AG09309 (cell line): ENCODE data around the gene STXBP1.

Source experiments
- DNase-seq: peaks from one replicate; pipeline ENCODE4 v3.0.0-alpha.2; 2010; ENCODE audit warnings: low read depth
- H3K4me3 ChIP-seq: 2 replicates; pipeline ENCODE4 v1.5.1; 2011; ENCODE audit warnings: mild to moderate bottlenecking, low read depth, low read length, moderate library complexity; ENCODE audit not compliant: control insufficient read depth
- CTCF ChIP-seq: IDR thresholded peaks from 2 replicates; pipeline ENCODE4 v1.5.1; 2011; ENCODE audit warnings: mild to moderate bottlenecking, low read depth, low read length, inconsistent platforms; ENCODE audit not compliant: insufficient read depth, control insufficient read depth; ENCODE audit errors: missing control alignments

Gene STXBP1

DNA sequence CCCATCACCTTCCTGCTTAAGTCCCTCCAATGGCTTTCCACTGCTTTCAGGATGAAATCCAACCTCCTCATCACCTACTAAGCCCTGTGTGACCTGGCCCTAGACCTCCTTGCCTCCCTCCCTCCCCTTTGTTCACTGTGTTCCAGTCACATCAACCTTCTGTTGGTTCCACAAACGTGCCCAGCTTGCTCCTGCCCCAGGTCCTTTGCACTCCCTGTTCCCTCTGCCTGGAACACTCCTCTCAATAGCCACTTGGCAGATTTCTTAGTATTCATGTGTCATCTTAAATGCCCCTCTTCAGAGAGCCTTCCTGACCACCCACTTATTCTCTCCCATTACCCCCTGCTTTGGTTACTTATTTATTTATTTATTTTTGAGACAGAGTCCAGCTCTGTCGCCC is 24.1 kb upstream of the STXBP1 start:
- no peak for TF ChIP-seq CTCF
- DNase-seq = no peak

DNA sequence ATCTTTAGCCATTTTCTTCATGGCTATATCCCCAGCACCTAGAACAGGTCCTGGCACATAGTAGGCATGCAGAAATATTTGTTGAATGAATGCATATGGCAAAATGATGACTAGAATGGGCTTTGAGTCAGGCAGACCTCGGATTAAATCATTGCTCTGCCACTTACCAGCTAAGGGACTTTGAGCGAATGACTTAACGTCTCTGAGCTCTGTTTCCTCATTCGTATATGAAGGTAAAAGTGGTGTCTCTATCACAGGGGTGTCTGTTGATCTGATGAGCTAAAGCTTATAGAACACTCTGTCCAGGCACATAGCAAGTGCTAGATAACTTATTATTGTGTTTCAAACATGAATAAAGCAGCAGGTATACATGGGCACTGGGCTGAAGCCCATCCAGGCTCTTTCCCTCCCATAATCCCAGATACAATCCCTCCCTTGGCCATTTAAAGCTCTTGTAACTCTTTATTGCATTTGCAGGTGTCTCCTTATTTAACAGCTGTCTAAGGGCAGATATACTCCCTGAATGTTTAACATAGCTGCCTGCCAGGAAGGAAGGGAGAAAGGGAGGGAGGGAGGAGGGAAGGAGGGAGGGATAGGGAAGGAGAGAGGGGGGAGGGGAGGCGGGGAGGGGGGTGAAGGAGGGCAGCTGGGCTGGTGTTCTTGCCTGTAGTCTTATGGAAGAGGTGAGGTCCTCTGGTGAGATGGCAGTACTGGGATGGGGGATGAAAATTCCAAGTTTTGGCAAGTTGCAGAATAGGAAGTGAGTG is 23.2 kb upstream of the STXBP1 start:
- H3K4me3 ChIP-seq = no peak overlapping the region
- TF ChIP-seq CTCF = no peak
- no peak for DNase-seq

More for the DNA sequence above, 24.1 kb upstream of the STXBP1 start:
- H3K4me3 ChIP-seq = no peak overlapping the region

GRCh38 chr9:127589955-127590370 is 22.1 kb upstream of the STXBP1 start:
- DNase-seq = no peak
- peak; percentile 84 for TF ChIP-seq CTCF
- no peak overlapping the region for H3K4me3 ChIP-seq

DNA sequence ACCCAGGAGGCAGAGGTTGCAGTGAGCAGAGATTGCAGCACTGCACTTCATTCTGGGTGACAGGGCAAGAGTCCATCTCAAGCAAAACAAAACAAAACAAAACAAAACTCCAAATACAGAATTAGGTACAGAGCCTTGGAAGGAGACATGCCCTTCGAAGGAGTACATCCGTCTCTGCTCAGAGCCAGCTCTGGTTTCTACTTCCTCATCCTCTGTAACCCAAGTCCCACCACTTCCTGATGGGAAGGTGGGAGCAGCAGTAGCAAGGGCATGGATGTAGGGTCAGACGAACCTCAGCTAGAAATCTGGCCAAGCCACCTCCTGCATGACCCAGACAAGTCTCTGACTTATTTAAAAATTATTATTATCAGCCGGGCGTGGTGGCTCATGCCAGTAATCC is 16.5 kb upstream of the STXBP1 start:
- DNase-seq = no peak

DNA sequence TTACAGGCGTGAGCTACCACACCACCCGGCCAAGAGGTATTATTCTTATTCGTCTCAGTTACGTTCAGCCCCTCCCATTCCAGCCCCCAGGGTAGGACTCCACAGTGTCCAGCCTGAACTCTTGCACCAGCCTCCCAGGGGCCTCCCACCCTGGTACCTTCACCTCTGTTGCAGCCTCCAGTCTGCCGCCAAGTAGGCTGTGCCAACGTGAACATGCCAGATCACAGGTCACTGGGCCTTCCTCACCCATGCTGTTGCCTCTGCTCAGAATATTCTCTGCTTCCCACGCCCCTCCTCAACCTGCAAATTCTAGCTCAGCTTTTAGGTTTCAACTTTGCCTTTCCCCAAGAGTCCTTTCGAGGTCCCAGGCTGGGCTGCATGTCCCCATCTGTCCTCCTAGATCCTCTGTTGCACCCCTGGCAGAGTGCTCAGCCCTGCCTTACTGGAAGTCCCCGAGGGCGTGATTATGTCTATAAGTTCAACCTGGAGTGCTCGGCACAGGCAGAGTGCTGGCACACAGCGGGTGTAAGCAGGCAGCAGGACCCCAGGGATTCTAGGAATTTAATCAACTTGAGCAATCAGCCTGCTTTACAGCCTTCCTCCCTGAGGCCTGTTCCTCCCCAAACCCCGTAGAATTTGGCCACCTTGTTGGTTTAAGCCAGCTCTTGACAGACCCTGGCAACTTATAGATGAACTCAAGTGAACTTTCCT is 13.1 kb upstream of the STXBP1 start:
- DNase-seq = no peak
- TF ChIP-seq CTCF = no peak
- H3K4me3 ChIP-seq = no peak overlapping the region

More for the DNA sequence above, 16.5 kb upstream of the STXBP1 start:
- no peak overlapping the region for H3K4me3 ChIP-seq
- TF ChIP-seq CTCF = no peak

GRCh38 chr9:127599550-127599891 is 12.6 kb upstream of the STXBP1 start:
- TF ChIP-seq CTCF = no peak
- H3K4me3 ChIP-seq = no peak overlapping the region
- DNase-seq = no peak
